ENCODE data around the gene NEURL1. TPM values are rescaled to one million over a fixed set of nuclear protein-coding genes. Genes with fewer than 3 reads are reported as not detected.
A peak's percentile ranks its signal among the peaks of the same experiment; 100 is the strongest.

The NEURL1 gene
- total and polyA plus RNA-seq, 12 donors: 0.18 to 12.5 (median 2.3) TPM; not detected in 3

DNA sequence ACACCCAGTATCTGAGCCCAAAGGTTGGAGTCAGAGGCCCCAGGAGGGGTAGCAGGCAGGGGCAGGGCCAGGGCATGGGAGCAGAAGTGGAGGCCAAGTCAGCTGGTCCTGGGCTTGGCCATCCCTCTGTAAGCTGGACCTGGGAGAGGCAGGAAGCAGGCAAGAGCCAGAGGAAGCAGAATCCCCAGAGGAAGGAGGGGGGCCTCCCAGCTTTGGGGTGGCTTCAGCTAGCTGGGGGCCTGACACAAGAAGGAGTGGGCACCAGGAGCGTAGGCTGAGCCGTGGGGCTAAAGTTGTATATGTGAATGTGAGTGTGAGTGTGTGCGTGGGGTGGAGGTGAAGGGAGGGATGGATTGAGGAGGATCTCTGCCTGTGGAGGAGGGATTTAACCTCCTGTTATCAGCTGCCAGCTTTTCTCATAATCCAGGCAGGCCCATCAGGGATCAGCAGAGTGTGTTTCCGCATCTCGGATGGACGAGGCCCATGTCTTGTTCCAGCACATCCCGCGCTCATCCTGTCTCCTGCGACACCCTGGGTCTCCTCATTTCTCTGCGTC lies 54.0 kb downstream of the NEURL1 start:
- intact Hi-C loops (cut with DNase I): no loop called here
- Histone ChIP-seq H3K9me3 (replicated peaks in 1 of 3) (no peaks in the 10 kb centered on the region), H3K4me1 (replicated peaks in 1 of 2) (peaks cover 0 to 9% of the 10 kb centered on the region in 2 donors), H3K36me3 (replicated peaks in 1 of 2) (no peaks in the 10 kb centered on the region), H3K4me3 (no peak overlapping the region), H3K27ac (peak overlapping the region in 1 of 5 donors; percentile 21), H3K27me3 (no peaks in the 10 kb centered on the region)
- WGBS, 4 donors: 83 to 85% (median 83%) methylated on average over 10 of the region's 10 CpGs
- peak in 1 of 7 donors; percentile 57 for DNase-seq
- TF ChIP-seq POLR2A (IDR thresholded peaks at IDR 0.05): no peak

DNA sequence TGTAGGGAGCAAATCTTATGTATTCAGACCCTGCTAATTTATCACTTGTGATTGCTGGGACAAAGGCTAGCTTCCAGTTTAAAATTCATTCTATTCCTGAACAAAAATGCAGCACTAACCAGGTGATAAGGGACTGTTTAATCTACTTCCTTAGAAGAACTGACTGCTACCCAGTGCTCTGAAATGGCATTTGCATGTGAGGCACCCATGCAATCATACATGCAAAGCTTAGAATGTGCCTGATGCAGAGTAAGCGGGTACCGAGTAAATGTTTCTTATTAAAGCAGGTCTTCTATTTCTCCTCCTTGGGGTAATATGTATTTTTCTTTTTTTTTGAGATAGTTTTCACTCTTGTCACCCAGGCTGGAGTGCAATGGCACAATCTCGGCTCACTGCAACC lies 54.5 kb downstream of the NEURL1 start:
- no peak for DNase-seq
- Histone ChIP-seq H3K4me1 (replicated peaks in 1 of 2) (peaks cover 0 to 6% of the 10 kb centered on the region in 2 donors), H3K4me3 (no peak overlapping the region), H3K36me3 (replicated peaks in 1 of 2) (no peaks in the 10 kb centered on the region), H3K9me3 (replicated peaks in 1 of 3) (no peaks in the 10 kb centered on the region), H3K27ac (no peak overlapping the region), H3K27me3 (no peaks in the 10 kb centered on the region)
- 93 to 98% (median 95%) methylated on average over 3 of the region's 3 CpGs for WGBS, 4 donors
- TF ChIP-seq, protein P1, sequence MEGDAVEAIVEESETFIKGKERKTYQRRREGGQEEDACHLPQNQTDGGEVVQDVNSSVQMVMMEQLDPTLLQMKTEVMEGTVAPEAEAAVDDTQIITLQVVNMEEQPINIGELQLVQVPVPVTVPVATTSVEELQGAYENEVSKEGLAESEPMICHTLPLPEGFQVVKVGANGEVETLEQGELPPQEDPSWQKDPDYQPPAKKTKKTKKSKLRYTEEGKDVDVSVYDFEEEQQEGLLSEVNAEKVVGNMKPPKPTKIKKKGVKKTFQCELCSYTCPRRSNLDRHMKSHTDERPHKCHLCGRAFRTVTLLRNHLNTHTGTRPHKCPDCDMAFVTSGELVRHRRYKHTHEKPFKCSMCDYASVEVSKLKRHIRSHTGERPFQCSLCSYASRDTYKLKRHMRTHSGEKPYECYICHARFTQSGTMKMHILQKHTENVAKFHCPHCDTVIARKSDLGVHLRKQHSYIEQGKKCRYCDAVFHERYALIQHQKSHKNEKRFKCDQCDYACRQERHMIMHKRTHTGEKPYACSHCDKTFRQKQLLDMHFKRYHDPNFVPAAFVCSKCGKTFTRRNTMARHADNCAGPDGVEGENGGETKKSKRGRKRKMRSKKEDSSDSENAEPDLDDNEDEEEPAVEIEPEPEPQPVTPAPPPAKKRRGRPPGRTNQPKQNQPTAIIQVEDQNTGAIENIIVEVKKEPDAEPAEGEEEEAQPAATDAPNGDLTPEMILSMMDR (IDR thresholded peaks at IDR 0.05): no peak
- TF ChIP-seq POLR2A (IDR thresholded peaks at IDR 0.05): no peak
- intact Hi-C loops (cut with DNase I): no loop called here

DNA sequence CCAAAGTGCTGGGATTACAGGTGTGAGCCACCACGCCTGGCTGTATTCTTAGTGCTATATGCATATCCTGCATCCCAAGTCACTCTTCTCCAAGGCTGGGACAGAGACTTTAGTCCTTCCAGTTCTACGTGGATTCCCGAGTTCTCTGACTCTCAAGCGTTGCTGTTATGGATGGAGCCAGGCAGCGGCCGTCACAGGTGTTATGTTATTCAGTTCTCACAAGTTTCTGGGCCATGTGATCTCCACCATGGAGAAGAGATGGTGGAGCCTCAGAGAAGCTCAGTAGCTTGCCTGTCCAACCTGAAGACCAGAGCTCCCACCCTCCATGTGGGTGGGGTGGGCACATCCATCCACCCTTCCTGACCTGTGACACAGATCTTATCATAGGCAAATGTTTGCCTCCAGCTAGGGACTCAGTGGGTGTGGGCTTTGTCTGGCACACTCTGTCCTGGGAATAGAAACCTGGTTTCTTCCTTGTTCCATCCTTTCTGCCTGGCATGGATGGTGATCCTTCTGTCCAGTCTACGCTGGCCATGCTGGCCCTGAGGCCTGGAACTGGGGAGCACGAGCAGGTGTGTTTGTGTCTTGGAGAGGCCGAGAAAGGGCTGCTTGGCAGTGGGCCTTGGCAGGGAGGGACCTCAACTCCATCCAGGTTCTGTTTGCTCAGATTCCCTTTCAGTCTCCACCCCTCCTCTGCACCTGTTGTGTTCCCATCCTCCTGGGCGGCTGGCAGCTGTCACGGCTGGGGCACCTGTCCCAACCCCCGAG lies 55.3 kb downstream of the NEURL1 start:
- 88 to 92% (median 91%) methylated on average over 11 to 12 of the region's 12 CpGs for WGBS, 4 donors
- Histone ChIP-seq H3K36me3 (replicated peaks in 1 of 2) (no peaks in the 10 kb centered on the region), H3K4me1 (replicated peaks in 1 of 2) (no peaks in the 10 kb centered on the region), H3K27ac (no peak overlapping the region), H3K9me3 (replicated peaks in 1 of 3) (no peaks in the 10 kb centered on the region), H3K4me3 (no peak overlapping the region), H3K27me3 (no peaks in the 10 kb centered on the region)
- TF ChIP-seq, protein P1 (IDR thresholded peaks at IDR 0.05): no peak
- no peak for TF ChIP-seq POLR2A (IDR thresholded peaks at IDR 0.05)
- intact Hi-C loops (cut with DNase I): no loop called here
- peak in 1 of 7 donors; percentile 47 for DNase-seq

DNA sequence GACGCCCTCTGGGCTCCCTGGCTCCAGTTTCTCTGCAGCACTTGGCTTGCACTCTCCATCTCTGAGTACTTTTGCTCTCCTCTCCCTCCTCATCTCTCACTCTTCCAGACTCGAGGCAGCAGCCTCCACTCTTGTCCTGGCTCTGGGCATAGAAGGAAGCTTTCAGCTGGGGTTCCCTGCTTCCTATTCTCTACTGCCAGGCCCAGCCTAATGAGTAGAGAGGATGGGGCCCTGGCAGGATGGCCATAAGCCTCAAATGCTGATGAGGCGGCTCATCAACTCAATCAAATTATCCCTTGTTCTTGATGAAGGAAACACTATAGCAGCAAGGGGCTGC lies 55.8 kb downstream of the NEURL1 start:
- H3K4me3 ChIP-seq: no peak overlapping the region
- H3K9me3 ChIP-seq (replicated peaks in 1 of 3): no peaks in the 10 kb centered on the region
- H3K27ac ChIP-seq: no peak overlapping the region
- no peak for DNase-seq
- H3K4me1 ChIP-seq (replicated peaks in 1 of 2): no peaks in the 10 kb centered on the region
- H3K27me3 ChIP-seq: no peaks in the 10 kb centered on the region
- no peak for TF ChIP-seq POLR2A (IDR thresholded peaks at IDR 0.05)
- TF ChIP-seq, protein P1 (IDR thresholded peaks at IDR 0.05): no peak
- H3K36me3 ChIP-seq (replicated peaks in 1 of 2): no peaks in the 10 kb centered on the region
- WGBS, 4 donors: 85 to 100% (median 92%) methylated on average over 3 of the region's 3 CpGs
- intact Hi-C loops (cut with DNase I): no loop called here
